Measurements from ENCODE around the gene BACE2.

Gene BACE2

GRCh38 chr21:41128981-41129380, 39.0 kb upstream of the BACE2 start:
- ATAC-seq: no peak
- TF ChIP-seq PPARA (CRISPR knock-in tag; IDR thresholded peaks at IDR 0.05; ENCODE audit: borderline replicate concordance): no peak

- no peak for TF ChIP-seq TOX (CRISPR knock-in tag; IDR thresholded peaks at IDR 0.05; ENCODE audit: borderline replicate concordance)
- ATAC-seq: no peak
Measured at GRCh38 chr21:41130883-41131282, 37.1 kb upstream of the BACE2 start.

GRCh38 chr21:41133874-41134522, 34.0 kb upstream of the BACE2 start:
- peak; percentile 65; the same call in 2 of the 3 replicates for ATAC-seq
- TF ChIP-seq ZNF70 (CRISPR knock-in tag; IDR thresholded peaks at IDR 0.05) (no peak), TOX (CRISPR knock-in tag; IDR thresholded peaks at IDR 0.05; ENCODE audit: borderline replicate concordance) (no peak)

GRCh38 chr21:41135746-41136145, 32.2 kb upstream of the BACE2 start:
- TF ChIP-seq PATZ1 (CRISPR knock-in tag; IDR thresholded peaks at IDR 0.05; ENCODE audit: borderline replicate concordance) (no peak), OSR1 (CRISPR knock-in tag; IDR thresholded peaks at IDR 0.05) (no peak)

GRCh38 chr21:41136286-41136685, 31.7 kb upstream of the BACE2 start:
- TF ChIP-seq TOX (CRISPR knock-in tag; IDR thresholded peaks at IDR 0.05; ENCODE audit: borderline replicate concordance) (no peak), ESRRG (CRISPR knock-in tag; IDR thresholded peaks at IDR 0.05) (no peak), ZC3H10 (CRISPR knock-in tag; IDR thresholded peaks at IDR 0.05) (no peak), CREB5 (CRISPR knock-in tag; IDR thresholded peaks at IDR 0.05; ENCODE audit: low read depth) (no peak), ISL1 (CRISPR knock-in tag; IDR thresholded peaks at IDR 0.05) (no peak), OSR1 (CRISPR knock-in tag; IDR thresholded peaks at IDR 0.05) (no peak), RARB (CRISPR knock-in tag; IDR thresholded peaks at IDR 0.05) (no peak), ZFP30 (CRISPR knock-in tag; IDR thresholded peaks at IDR 0.05) (no peak), CSDC2 (CRISPR knock-in tag; IDR thresholded peaks at IDR 0.05) (no peak), BACH2 (CRISPR knock-in tag; IDR thresholded peaks at IDR 0.05; ENCODE audit: borderline replicate concordance) (no peak), ZNF70 (CRISPR knock-in tag; IDR thresholded peaks at IDR 0.05) (no peak), ZNF8 (CRISPR knock-in tag; IDR thresholded peaks at IDR 0.05) (no peak), ARNTL (CRISPR knock-in tag; IDR thresholded peaks at IDR 0.05; ENCODE audit: borderline replicate concordance, low read depth) (no peak)
- ATAC-seq: no peak

More at GRCh38 chr21:41135746-41136145, 32.2 kb upstream of the BACE2 start:
- no peak for ATAC-seq

- TF ChIP-seq ARNTL (CRISPR knock-in tag; IDR thresholded peaks at IDR 0.05; ENCODE audit: borderline replicate concordance, low read depth): no peak
- no peak for TF ChIP-seq CSRNP3 (CRISPR knock-in tag; IDR thresholded peaks at IDR 0.05)
- no peak for TF ChIP-seq TOX (CRISPR knock-in tag; IDR thresholded peaks at IDR 0.05; ENCODE audit: borderline replicate concordance)
- no peak for TF ChIP-seq POU6F1 (CRISPR knock-in tag; IDR thresholded peaks at IDR 0.05; ENCODE audit: borderline replicate concordance, low read depth)
- no peak for TF ChIP-seq CSDC2 (CRISPR knock-in tag; IDR thresholded peaks at IDR 0.05)
- TF ChIP-seq PATZ1 (CRISPR knock-in tag; IDR thresholded peaks at IDR 0.05; ENCODE audit: borderline replicate concordance): no peak
- no peak for TF ChIP-seq ZFP30 (CRISPR knock-in tag; IDR thresholded peaks at IDR 0.05)
- no peak for TF ChIP-seq ESRRG (CRISPR knock-in tag; IDR thresholded peaks at IDR 0.05)
- no peak for TF ChIP-seq GLIS3 (CRISPR knock-in tag; IDR thresholded peaks at IDR 0.05)
- no peak for TF ChIP-seq RARB (CRISPR knock-in tag; IDR thresholded peaks at IDR 0.05)
- ATAC-seq: no peak
Measured at GRCh38 chr21:41137401-41137800, 30.6 kb upstream of the BACE2 start.

All from SK-N-SH treated with all-trans-retinoic acid at 6 μM for 48 hours (cell line).